Activated T-cell treated with anti-CD3 and anti-CD28 coated beads, Interleukin-2, amount 50 U/mL, for 72 hours (primary cell): ENCODE results near the gene NAP1L1. TPM values are rescaled to one million over a fixed set of nuclear protein-coding genes. Genes with fewer than 3 reads are reported as not detected.

ENCODE experiments used
- ATAC-seq, 2 donors: fragments of 150-1000 bp; cut with Tn5 transposase; replicated peaks in 1 of 2; 2 replicates each; pipeline ENCODE4 v1.10.0; 2021; ENCODE audit warnings: moderate library complexity in 2 of 2, mild to moderate bottlenecking in 1 of 2
- DNase-seq, 2 donors: peaks; one replicate each; pipeline ENCODE4 v3.0.0; 2021 to 2022; ENCODE audit warnings: mixed read lengths in 1 of 2
- H3K27ac Mint-ChIP-seq: one replicate; pipeline ENCODE4 v1.8.0; 2022; ENCODE audit warnings: mild to moderate bottlenecking, moderate library complexity, mixed read lengths
- H3K27me3 Mint-ChIP-seq: one replicate; pipeline ENCODE4 v1.8.0; 2022; ENCODE audit warnings: low read depth, mixed read lengths
- H3K36me3 Mint-ChIP-seq, 2 donors: one replicate each; pipeline ENCODE4 v1.8.0; 2022; ENCODE audit warnings: mixed read lengths in 2 of 2, mild to moderate bottlenecking in 1 of 2; ENCODE audit not compliant: insufficient read depth in 2 of 2
- H3K4me1 Mint-ChIP-seq: one replicate; pipeline ENCODE4 v1.8.0; 2022; ENCODE audit warnings: low read depth, mixed read lengths
- H3K4me3 Mint-ChIP-seq, 2 donors: one replicate each; pipeline ENCODE4 v1.8.0; 2022; ENCODE audit warnings: mild to moderate bottlenecking in 2 of 2, mixed read lengths in 2 of 2, moderate library complexity in 2 of 2
- H3K9me3 Mint-ChIP-seq, 2 donors: one replicate each; pipeline ENCODE4 v1.8.0; 2022; ENCODE audit warnings: mixed read lengths in 2 of 2
- total RNA-seq, 2 donors: library from RNA; stranded (reverse); gene quantifications; one replicate each; pipeline ENCODE4 v1.2.3, GENCODE V29; 2022

NAP1L1 gene
- total RNA-seq, 2 donors from 2014 or later = 849 to 969 TPM

- no peaks in the 10 kb centered on the region for H3K4me1 Mint-ChIP-seq
- ATAC-seq (no peak), DNase-seq (no peak)
- H3K4me3 Mint-ChIP-seq = no peak overlapping the region
- peaks cover 2 to 8% of the 10 kb centered on the region in 2 donors for H3K36me3 Mint-ChIP-seq
- H3K27me3 Mint-ChIP-seq = no peaks in the 10 kb centered on the region
- H3K9me3 Mint-ChIP-seq = no peaks in the 10 kb centered on the region
- peak overlapping the region; percentile 54 for H3K27ac Mint-ChIP-seq
Observed at GRCh38 chr12:76043377-76043776, 41.1 kb downstream of the NAP1L1 start.

- Mint-ChIP-seq H3K4me1 (peaks cover 7% of the 10 kb centered on the region), H3K36me3 (peaks cover 2 to 6% of the 10 kb centered on the region in 2 donors), H3K4me3 (no peak overlapping the region), H3K27me3 (no peaks in the 10 kb centered on the region), H3K9me3 (no peaks in the 10 kb centered on the region), H3K27ac (no peak overlapping the region)
- DNase-seq = no peak
- ATAC-seq = no peak
Observed at GRCh38 chr12:76042147-76042546, 42.3 kb downstream of the NAP1L1 start.

- no peak overlapping the region for H3K27ac Mint-ChIP-seq
Observed at GRCh38 chr12:76041406-76041805, 43.1 kb downstream of the NAP1L1 start.

GRCh38 chr12:76040461-76040860 is 44.0 kb downstream of the NAP1L1 start:
- DNase-seq = no peak
- Mint-ChIP-seq H3K9me3 (no peaks in the 10 kb centered on the region), H3K27ac (no peak overlapping the region), H3K36me3 (peaks cover 0 to 2% of the 10 kb centered on the region in 2 donors), H3K4me1 (peaks cover 13% of the 10 kb centered on the region), H3K27me3 (no peaks in the 10 kb centered on the region), H3K4me3 (no peak overlapping the region)
- ATAC-seq = no peak

More at GRCh38 chr12:76041406-76041805, 43.1 kb downstream of the NAP1L1 start:
- no peak for ATAC-seq
- Mint-ChIP-seq H3K4me1 (peaks cover 8% of the 10 kb centered on the region), H3K9me3 (no peaks in the 10 kb centered on the region), H3K36me3 (peaks cover 2% of the 10 kb centered on the region in 2 donors), H3K27me3 (no peaks in the 10 kb centered on the region), H3K4me3 (no peak overlapping the region)
- DNase-seq = no peak

GRCh38 chr12:76038176-76038575 is 46.3 kb downstream of the NAP1L1 start:
- Mint-ChIP-seq H3K36me3 (no peaks in the 10 kb centered on the region), H3K27me3 (no peaks in the 10 kb centered on the region), H3K4me1 (peaks cover 27% of the 10 kb centered on the region), H3K9me3 (no peaks in the 10 kb centered on the region), H3K27ac (no peak overlapping the region), H3K4me3 (no peak overlapping the region)
- ATAC-seq (no peak), DNase-seq (no peak)

GRCh38 chr12:76037130-76038103 is 47.1 kb downstream of the NAP1L1 start:
- DNase-seq = peak; percentile 27 to 41
- H3K4me3 Mint-ChIP-seq = peak overlapping the region in 1 of 2 donors; percentile 5
- H3K36me3 Mint-ChIP-seq = no peaks in the 10 kb centered on the region
- H3K9me3 Mint-ChIP-seq = no peaks in the 10 kb centered on the region
- peak overlapping the region; percentile 11 for H3K27ac Mint-ChIP-seq
- H3K4me1 Mint-ChIP-seq = peaks cover 35% of the 10 kb centered on the region
- no peaks in the 10 kb centered on the region for H3K27me3 Mint-ChIP-seq
- ATAC-seq = peak; percentile 59

GRCh38 chr12:76035045-76035444 is 49.4 kb downstream of the NAP1L1 start:
- ATAC-seq = no peak
- DNase-seq = no peak
- Mint-ChIP-seq H3K9me3 (no peaks in the 10 kb centered on the region), H3K4me1 (peaks cover 36% of the 10 kb centered on the region), H3K27me3 (no peaks in the 10 kb centered on the region), H3K4me3 (peak overlapping the region in 1 of 2 donors; percentile 6), H3K36me3 (peaks cover 5 to 7% of the 10 kb centered on the region in 2 donors), H3K27ac (peak overlapping the region; percentile 6)

GRCh38 chr12:76033081-76034011 is 51.1 kb downstream of the NAP1L1 start:
- H3K4me1 Mint-ChIP-seq = peaks cover 53% of the 10 kb centered on the region
- no peak for DNase-seq
- no peak overlapping the region for H3K27ac Mint-ChIP-seq
- no peaks in the 10 kb centered on the region for H3K9me3 Mint-ChIP-seq
- no peak for ATAC-seq
- no peaks in the 10 kb centered on the region for H3K27me3 Mint-ChIP-seq
- peaks cover 12 to 13% of the 10 kb centered on the region in 2 donors for H3K36me3 Mint-ChIP-seq
- H3K4me3 Mint-ChIP-seq = peak overlapping the region; percentile 85 to 91

- H3K4me1 Mint-ChIP-seq = peaks cover 47% of the 10 kb centered on the region
- H3K4me3 Mint-ChIP-seq = peak overlapping the region; percentile 85 to 91
- H3K27me3 Mint-ChIP-seq = no peaks in the 10 kb centered on the region
- peak overlapping the region; percentile 89 for H3K27ac Mint-ChIP-seq
- peak; percentile 30 to 31 for ATAC-seq
- H3K9me3 Mint-ChIP-seq = no peaks in the 10 kb centered on the region
- DNase-seq = peak; percentile 57 to 63
- H3K36me3 Mint-ChIP-seq = peaks cover 12 to 13% of the 10 kb centered on the region in 2 donors
Observed at GRCh38 chr12:76032043-76032981, 52.2 kb downstream of the NAP1L1 start.

GRCh38 chr12:76031414-76032042 is 53.0 kb downstream of the NAP1L1 start, which contains the start of gene PHLDA1:
PHLDA1 (minus strand) TSS chr12:76031776.
- Mint-ChIP-seq H3K27me3 (no peaks in the 10 kb centered on the region), H3K27ac (peak within 1 kb of the TSS; percentile 97), H3K4me3 (peak within 1 kb of the TSS; percentile 85 to 91), H3K36me3 (peaks cover 12 to 13% of the 10 kb centered on the region in 2 donors), H3K4me1 (peaks cover 44% of the 10 kb centered on the region), H3K9me3 (no peaks in the 10 kb centered on the region)
- ATAC-seq (peak; percentile 83), DNase-seq (peak; percentile 96)

- H3K9me3 Mint-ChIP-seq = no peaks in the 10 kb centered on the region
- DNase-seq (no peak), ATAC-seq (no peak)
- H3K4me1 Mint-ChIP-seq = peaks cover 47% of the 10 kb centered on the region
- no peaks in the 10 kb centered on the region for H3K27me3 Mint-ChIP-seq
- H3K4me3 Mint-ChIP-seq = peak overlapping the region; percentile 85 to 91
- H3K27ac Mint-ChIP-seq = peak overlapping the region; percentile 97
- peaks cover 12 to 13% of the 10 kb centered on the region in 2 donors for H3K36me3 Mint-ChIP-seq
Observed at GRCh38 chr12:76031081-76031413, 53.4 kb downstream of the NAP1L1 start.
